ENCODE measurements around the gene JMY. TPM values are rescaled to one million over a fixed set of nuclear protein-coding genes. Genes with fewer than 3 reads are reported as not detected.

Gene JMY, protein sequence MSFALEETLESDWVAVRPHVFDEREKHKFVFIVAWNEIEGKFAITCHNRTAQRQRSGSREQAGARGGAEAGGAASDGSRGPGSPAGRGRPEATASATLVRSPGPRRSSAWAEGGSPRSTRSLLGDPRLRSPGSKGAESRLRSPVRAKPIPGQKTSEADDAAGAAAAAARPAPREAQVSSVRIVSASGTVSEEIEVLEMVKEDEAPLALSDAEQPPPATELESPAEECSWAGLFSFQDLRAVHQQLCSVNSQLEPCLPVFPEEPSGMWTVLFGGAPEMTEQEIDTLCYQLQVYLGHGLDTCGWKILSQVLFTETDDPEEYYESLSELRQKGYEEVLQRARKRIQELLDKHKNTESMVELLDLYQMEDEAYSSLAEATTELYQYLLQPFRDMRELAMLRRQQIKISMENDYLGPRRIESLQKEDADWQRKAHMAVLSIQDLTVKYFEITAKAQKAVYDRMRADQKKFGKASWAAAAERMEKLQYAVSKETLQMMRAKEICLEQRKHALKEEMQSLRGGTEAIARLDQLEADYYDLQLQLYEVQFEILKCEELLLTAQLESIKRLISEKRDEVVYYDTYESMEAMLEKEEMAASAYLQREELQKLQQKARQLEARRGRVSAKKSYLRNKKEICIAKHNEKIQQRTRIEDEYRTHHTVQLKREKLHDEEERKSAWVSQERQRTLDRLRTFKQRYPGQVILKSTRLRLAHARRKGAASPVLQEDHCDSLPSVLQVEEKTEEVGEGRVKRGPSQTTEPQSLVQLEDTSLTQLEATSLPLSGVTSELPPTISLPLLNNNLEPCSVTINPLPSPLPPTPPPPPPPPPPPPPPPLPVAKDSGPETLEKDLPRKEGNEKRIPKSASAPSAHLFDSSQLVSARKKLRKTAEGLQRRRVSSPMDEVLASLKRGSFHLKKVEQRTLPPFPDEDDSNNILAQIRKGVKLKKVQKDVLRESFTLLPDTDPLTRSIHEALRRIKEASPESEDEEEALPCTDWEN
- 11.1 TPM for polyA plus RNA-seq (ENCODE audit: insufficient read length)

DNA sequence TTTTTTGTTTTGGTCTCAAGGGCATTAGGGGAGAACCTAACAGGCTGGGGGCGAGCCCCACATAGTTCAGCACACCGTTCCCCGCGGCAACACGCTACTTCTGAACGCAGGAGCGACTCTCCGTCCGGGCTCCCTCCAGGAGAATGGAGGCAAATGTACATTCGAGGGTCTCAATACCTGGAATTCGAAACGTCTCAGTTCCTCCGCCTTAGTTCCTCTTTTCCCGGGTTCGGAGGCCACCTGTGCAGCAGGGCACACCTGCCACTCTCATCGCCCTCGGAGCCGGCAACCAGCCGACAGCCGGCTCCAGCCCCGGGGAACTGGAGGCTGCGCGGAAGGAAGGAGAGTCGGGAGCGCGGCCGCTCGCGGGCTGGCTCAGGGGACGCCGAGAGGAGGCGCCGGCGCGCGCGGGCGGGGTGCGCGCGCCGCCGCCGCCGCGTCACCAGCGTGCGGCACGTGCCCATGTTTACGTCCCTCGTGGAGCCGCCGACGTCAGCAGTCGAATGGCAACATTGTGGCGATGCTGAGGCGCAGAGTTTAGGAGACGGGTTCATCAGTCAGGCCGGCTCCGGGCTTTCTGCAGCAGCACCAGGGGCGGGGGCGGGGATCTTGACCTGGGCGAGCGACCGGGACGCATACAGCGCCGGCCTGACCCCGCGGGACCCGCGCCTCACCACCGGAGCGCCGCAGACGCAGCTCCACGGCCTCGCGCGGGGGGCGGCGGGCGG lies at the start of gene JMY:
Gene JMY, plus strand, starts transcription at position 498 of the 728 bp plus-strand sequence. CDS start 520 bp downstream, outside the sequence.
- DNase-seq: peak; percentile 88

DNA sequence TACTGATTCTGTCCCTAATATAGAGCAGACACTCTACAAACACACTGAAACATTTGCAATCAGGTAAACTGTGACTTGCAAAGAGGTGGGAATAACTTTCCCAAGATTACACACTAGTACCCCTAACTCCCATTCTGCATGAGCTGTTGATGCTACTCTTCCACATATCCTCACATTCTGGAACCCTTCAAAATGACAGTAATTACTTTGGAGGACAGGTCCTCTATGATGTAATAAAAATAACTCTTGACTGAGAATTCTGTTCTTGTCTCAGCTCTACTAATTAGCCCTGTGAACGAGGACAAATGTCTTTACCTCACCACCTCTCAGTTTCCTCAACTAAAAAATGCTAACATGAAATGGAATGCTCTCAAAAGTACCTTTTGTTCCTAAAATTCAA lies 49.5 kb upstream of the JMY start:
- DNase-seq: no peak

DNA sequence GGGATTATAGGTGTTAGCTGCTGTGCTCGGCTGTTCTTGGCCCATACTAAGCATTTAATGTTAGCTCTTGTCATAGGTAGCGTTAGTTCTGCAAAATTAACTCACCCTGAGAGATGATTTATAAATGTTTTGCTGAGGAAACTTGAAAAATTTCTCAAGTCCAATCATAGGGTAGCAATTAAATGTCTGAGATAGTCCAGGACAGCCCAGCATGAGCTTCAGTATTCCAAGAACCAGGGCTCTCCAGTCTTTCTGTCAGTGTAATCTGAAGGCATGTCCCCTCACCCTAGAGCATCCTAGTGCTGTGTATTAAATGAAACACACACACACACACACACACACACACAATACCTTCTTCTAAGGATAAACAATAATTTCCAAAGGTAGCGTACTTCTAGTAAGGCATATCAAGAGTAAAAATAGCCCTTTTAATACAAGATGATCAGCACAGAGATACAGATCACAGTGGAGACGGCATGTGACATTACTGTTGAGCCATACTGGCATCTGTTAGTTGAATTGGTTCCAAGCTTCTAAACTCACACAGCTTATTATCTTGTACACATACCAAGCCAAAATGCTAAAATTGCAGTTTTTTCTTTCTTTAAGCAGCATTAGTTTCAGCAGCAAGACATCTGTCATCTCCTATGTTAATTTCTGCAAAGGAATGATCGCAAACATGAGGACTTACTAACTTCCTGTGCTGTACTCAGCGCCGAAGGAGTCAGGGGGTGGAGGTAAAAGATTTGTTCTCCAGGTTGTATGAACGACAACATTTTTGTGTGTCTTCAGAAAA lies 46.3 kb upstream of the JMY start:
- DNase-seq: no peak

DNA sequence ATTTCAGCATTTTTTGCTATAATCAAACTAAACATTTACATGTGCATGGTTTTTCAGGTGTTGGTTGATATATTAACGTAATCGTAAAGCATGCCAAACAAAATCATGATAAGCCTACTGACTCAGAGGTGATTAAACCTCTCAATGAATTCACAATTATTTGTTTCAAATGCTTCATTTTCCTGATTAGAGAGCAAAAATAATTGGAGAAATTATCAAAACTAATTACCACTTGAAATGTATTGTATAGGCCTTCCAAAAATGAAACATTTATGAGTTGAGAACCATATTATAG lies 45.7 kb upstream of the JMY start:
- DNase-seq: no peak

DNA sequence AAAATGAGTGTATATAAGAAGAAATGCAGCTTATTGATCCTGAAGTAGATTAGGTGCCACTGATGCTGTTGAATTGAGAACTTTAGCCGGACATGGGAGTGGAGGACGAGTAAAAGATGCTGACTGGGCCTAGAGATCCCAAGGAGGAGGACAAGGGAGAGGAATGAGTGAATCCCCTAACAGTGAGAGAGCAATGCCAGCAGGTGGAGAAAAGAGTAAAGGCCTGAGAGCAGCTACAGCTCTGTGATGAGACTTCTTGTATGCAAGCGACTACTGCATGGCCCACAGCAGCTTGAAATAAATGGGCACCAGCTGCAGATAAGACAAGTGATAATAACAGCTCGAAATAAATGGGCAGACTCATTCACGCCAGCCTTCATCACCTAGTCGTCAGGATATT lies 44.5 kb upstream of the JMY start:
- DNase-seq: no peak

DNA sequence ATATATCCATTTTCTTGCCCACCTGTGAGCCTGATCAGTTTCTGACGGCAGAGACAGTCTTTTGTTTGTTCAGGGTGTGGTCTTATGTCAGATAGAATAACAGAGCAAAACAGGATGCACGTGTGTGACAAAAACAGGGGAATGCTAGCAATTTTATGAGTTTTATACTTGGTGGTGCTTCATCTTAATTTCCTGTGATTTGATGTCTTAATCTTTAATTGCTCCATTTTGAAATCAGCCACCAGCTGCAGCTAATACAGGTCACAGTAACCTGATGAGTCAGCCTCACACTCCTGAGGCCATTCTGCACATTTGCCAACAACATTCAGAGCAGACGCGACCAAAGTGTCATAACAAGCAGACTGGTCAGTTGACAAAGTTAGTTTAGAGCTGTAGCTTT lies 42.3 kb upstream of the JMY start:
- DNase-seq: no peak

DNA sequence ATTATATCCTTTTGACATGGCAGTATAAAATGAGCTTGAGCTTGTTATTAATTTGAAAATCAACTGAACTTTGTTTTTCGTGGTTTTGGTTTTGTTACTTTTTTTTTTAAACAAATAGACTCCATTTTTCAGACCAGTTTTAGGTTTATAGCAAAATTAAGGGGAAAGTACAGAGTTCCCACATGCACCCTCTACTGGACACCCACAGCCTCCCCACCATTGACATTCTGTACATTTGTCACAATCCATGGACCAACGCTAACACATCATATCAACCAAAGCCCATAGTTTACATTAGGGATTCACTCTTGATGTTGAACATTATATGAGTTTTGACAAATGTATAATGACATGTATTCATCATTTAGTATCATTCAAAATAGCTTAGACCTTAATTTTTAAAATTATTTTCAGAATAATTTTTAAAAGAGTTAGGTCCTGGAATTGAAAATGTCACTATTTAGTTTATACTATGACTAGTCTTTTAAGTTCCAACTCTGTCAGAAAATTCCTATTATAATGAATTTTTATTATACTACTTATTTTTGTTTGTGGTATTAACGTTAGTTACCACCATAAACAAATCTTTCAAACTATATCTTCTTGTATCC lies 35.3 kb upstream of the JMY start:
- no peak for DNase-seq

DNA sequence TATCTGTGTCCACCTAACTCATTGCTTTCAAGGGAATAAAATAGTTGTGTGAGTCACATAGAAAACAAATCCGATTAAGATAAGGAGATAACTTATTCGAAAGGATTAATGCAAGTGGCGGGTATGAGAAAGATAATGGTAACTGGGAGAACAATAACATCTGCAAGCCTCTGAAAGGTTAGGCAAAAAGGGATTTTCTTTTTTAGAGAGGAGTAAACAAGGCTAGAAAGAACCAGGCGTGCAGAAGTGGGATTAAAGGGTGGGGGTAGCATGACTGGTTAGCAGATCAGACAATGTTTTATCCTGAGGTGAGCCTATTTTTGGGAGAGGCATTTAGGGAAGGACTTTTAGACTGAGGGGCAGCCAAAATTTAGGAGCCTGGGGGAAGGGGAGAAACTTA lies 34.7 kb upstream of the JMY start:
- DNase-seq: no peak

DNA sequence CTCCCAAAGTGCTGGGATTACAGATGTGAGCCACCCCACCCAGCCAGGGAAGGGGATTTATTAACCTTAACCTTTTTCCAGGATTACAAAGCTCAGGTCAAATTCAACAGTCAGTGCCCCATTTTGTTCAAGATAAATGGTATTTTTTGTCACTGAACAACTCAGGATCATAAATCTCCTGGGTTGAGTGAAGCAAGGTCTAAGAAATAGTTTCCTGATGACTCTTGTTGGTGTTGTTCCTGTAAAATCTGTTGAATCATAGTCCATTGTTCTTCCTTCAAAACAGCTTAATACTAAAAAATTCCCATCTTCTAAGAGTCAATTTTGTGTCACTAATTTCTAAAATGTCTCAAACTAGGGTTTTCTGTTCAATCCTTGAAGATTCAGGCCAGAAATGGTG lies 33.9 kb upstream of the JMY start:
- no peak for DNase-seq

DNA sequence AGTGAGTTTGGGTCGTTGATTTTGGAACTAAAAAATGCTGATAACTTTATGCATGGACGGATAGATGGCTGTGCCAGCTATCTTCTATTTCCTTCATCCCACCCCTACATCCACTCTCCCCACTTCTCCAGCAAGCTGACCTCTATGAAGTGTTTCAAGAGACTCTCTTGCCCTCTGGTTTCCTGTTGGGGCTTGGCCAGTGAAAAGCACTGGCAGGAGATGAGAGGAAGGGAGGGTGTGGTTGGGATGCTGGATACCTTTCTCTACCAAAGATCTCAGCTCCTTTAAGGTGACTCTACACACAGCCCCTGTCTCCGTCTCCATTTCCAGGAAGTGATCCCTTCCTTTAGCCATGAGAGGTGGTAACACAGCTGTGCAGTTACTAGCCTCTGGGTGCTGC lies 30.0 kb upstream of the JMY start:
- no peak for DNase-seq

DNA sequence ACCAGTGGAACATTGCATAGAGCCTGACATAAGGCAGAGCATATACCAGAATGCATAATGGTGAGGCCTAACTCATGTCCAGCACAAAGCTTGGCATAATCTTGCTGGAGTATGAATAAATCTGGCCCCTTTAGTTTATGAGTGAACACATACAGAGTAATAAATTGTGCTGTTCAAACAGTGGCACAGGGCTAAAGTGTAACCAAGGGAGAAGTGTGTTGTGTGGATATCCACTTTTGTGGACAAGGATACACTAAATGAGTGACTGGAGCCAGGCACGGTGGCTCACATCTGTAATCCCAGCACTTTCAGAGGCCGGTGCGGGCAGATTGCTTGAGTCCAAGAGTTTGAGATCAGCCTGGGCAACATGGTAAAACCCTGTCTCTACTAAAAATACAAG lies 29.4 kb upstream of the JMY start:
- DNase-seq: no peak

DNA sequence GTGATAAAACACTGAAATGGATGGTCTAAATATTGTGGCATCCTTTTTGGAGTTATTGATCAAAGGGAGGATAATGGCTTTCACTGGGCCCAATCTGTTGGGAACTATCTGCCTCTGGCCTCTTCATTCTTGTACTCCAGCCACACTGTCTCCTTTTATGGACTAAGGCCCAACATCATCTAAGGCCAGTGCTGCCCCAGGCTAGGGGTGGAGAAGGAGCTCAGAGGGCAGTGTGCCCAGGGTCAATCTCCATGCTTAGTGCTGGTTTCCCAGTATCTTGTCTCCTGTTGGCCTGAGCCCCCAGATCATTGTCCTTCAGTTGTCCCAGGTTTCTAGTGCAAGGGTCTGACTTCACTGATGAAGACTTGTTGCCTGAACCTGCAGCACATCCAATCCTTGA lies 26.4 kb upstream of the JMY start:
- DNase-seq: no peak

DNA sequence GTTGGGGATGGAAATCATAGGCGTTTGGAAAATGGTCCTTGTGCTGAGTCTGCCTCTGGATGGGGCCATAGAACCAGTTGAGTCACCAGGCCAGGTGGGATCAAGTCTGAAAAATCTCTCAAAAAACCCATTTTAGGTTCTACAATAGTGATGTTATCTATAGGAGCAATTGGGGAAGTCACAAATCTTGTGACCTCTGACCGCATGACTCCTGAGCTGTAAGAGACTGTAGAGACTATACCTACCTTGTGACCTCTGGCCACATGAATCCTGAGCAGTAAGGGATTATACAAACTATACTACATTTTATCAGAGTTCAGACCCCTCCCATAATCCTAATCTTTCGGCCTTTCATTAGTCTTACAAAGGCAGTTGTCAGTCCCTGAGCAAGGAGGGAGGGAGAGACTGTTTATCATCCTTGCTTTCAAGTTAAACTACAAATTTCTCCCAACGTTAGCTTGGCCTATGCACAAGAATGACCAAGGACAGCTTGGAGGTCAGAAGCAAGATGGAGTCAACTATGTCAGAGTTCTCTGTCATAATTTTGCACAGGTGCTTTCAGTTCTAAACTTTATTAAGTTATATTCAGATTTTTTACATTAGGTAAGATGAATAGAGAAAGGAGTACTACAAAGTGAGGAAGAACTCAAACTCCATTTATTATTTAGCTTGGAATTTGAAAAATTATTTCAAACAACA lies 11.5 kb upstream of the JMY start:
- no peak for DNase-seq

DNA sequence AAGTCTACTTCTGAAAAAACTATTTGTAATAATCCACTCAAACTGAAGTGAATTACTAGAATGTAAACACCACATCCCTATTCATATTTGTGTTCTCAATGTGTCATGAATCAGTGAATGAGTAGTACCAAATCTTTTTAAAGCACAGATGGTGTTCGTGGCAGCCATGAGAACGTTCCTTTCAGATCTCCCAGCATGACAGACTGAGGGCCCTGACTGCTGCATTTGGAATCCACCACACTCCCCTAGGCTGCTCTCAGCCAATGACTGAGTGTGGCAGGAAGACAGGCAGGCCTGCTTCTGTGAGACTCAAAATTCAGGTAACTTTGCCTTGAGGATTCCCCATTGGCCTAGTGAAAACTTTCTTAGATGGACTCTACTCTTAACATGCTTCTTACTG lies 10.9 kb upstream of the JMY start:
- DNase-seq: no peak

DNA sequence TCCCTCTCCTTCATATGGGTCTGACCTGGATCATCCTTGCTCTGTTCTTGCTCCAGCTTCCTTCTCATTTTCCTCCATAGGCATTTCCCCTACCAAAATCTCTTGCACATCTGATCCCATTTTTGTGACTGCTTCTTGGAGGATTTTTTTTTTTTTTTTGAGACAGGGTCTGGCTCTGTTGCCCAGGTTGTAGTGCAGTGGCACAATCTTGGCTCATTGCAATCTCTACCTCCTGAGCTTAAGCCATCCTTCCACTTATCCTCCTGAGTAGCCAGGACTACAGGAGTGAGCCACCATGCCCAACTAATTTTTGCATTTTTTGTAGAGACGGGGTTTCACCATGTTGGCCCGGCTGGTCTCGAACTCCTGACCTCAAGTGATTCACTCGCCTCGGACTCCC lies 10.5 kb upstream of the JMY start:
- DNase-seq: no peak

DNA sequence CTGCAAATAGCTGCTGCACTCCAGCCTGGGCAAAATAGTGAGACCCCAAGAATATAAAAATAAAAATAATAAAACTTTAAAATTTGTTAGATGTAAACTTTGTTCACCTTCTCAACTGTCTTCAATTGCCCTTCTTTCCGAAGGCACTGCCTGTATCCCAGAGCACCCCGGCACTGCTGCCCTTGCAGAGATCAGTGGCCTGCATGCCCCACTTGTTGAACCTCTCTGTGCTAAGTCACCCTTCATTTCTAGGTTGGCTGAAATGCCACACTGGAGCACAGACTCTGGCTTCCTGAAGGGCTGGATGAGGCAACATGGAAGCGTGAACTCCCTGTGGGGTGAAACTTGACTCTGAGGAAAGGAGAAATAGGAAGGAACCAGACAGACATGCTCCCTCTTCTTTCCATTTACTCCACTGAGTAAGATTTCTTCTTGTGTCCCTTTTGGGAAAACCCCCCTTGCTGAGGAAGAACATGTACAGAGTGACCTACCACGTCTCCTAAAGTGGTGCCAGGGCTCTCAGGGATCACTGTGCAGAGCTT lies 8.4 kb upstream of the JMY start:
- DNase-seq: no peak

DNA sequence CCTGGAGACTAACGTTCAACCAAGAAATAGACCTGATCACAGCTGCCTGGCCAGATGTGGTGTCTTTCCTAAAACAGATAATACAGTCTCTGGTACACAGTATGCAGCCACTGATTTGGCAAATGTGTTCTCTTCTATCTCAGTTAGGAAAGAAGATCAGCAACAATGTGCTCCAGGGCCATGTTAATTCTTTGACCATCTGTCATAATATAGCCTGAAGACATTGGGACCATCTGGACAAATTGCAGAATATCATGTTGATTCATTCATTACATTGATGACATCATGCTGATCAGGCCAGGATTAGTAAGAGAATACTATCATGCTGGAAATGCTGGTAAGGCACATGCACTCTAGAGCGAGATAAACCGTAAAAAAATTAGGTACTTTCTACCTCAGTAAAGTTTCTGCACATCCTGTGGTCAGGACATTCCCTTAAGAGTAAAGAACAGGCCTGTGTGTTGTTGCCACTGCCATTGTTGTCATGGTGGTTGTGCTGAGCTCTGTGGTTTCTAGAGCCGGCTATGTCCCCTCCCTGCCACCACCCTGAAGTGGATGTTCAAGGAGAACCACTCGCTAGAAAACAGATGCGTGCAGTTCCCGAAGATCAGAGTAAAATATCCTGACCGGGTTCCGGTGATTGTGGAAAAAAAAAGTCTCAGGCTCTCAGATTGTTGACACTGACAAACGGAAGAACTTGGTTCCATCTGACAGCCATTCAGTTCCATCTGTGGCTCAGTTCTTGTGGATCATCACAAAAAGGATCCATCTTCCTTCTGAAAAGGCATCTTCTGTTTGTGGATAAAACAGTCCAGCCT lies 6.4 kb upstream of the JMY start:
- DNase-seq: no peak

DNA sequence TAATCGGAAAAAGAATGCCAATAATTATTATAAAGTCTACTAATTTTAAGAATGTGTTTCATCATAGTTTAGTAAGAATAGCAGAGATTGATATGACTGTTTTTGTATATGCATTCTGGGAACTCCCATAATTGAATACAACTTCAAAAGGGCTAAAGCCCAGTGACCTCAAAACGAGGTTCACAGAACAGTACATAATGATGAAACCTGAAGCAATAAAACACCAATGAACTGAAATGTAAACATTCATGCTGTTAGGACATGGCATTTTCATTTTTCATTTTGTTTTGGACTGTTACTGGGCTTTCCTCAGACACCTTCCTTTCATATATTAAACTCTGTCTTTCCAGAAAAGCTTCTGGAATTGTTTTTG lies 684 bp upstream of the JMY start:
- DNase-seq: no peak

DNA sequence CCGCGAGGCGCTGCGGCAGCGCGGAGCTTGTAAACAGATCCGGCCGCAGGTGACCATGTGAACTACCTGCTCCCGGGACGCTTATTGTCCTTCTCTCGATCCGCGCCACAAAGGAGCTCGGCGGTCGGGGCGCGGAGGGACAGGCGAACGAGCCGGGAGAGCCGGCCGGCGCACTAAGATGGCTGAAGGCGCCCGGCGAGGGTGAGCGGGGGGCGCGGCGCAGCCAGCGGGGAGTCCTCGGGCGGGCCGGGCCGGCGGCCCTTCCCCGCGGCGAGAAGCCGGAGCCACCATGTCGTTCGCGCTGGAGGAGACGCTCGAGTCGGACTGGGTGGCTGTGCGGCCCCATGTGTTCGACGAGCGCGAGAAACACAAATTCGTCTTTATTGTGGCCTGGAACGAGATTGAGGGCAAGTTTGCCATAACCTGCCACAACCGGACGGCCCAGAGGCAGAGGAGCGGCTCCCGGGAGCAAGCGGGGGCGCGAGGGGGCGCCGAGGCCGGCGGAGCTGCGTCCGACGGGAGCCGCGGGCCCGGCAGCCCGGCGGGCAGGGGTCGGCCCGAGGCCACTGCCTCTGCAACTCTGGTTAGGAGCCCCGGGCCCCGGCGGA lies 535 bp downstream of the JMY start:
- no peak for DNase-seq

Measured in hindlimb muscle (tissue), 1 donor.